VCaP (cell line): Measurements from ENCODE around the gene PON2.

Experiments used
- H3K27ac ChIP-seq: fragments of 450-650 bp; 2 replicates; pipeline ENCODE4 v1.5.1; 2017
- CTCF ChIP-seq: fragments of 450-650 bp; conservative IDR thresholded peaks from 2 replicates; pipeline ENCODE4 v1.5.1; 2017; ENCODE audit warnings: mild to moderate bottlenecking, moderate library complexity

Gene PON2

GRCh38 chr7:95376632-95377400 lies 58.0 kb downstream of the PON2 start:
- no peak for TF ChIP-seq CTCF

GRCh38 chr7:95375591-95376257 lies 59.1 kb downstream of the PON2 start:
- no peak for TF ChIP-seq CTCF
- H3K27ac ChIP-seq: no peak overlapping the region

More at GRCh38 chr7:95376632-95377400, 58.0 kb downstream of the PON2 start:
- no peak overlapping the region for H3K27ac ChIP-seq

- no peak for TF ChIP-seq CTCF
- no peak overlapping the region for H3K27ac ChIP-seq
Measured at GRCh38 chr7:95373323-95373722, 61.5 kb downstream of the PON2 start.

GRCh38 chr7:95368235-95368634 lies 66.6 kb downstream of the PON2 start:
- TF ChIP-seq CTCF: no peak
- H3K27ac ChIP-seq: no peak overlapping the region

GRCh38 chr7:95367606-95368005 lies 67.2 kb downstream of the PON2 start:
- H3K27ac ChIP-seq: no peak overlapping the region
- TF ChIP-seq CTCF: no peak

- H3K27ac ChIP-seq: no peak overlapping the region
- no peak for TF ChIP-seq CTCF
Measured at GRCh38 chr7:95365151-95365550, 69.7 kb downstream of the PON2 start.

- TF ChIP-seq CTCF: no peak; the same call in 1 of the 2 replicates
Measured at GRCh38 chr7:95357623-95358022, 77.2 kb downstream of the PON2 start.

More at GRCh38 chr7:95357623-95358022, 77.2 kb downstream of the PON2 start:
- no peak overlapping the region for H3K27ac ChIP-seq
